HUDEP-2 (cell line): Measurements from ENCODE around the gene MYH9.

Source experiments
- DNase-seq, 76 experiments: peaks; one replicate each; lab custom pipeline; 2025; ENCODE audit not compliant: unreplicated experiment in 76 of 76; lab: John Stamatoyannopoulos, UW

The MYH9 gene

DNA sequence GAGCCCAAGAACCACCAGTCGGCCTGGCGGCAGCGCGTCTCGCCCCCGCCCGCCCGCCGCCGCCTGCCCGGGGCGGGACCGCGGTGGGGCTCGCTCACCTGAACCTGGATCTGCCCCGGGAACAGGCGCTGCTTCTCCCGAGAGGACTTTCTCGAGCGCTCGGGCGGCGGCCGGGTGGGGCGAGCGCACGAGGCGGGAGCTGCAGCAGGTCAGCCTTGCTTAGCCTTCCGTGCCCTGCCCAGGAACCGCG, 133 bp downstream of the MYH9 start:
- DNase-seq = no peak

- peak in 40 of 76 experiments; percentile 16 to 61 (median 42) for DNase-seq
Observed at GRCh38 chr22:36386900-36387708, 663 bp downstream of the MYH9 start.

DNA sequence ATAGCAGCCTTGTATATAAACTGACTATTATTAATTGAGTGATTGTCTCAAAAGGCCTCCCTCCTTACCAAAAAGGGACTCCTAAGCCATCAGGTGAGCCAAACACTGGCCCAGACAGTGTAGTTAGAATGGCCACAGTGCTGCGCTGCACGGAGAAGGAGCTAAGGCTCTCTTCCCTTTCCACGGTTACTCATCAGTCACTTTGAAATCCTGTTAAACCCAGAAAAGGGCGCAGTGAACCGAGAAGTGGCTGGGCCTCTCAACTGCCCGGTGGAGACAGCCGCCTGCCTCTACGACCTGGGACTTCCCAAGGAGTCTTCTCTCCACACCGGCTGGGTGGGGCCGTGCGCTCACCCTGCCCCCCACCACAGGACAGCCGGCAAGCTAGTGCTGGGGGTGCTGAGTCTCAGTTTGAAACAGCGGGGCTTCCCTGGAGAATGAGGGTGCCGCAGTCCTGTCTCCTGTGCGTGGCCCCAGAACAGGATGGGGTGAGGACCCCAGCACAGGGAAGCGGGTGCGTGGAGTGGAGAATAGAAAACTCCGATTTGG, 1.3 kb downstream of the MYH9 start:
- peak in 5 of 76 experiments; percentile 17 to 49 (median 36) for DNase-seq

GRCh38 chr22:36385491-36386350, 2.0 kb downstream of the MYH9 start:
- no peak for DNase-seq

DNA sequence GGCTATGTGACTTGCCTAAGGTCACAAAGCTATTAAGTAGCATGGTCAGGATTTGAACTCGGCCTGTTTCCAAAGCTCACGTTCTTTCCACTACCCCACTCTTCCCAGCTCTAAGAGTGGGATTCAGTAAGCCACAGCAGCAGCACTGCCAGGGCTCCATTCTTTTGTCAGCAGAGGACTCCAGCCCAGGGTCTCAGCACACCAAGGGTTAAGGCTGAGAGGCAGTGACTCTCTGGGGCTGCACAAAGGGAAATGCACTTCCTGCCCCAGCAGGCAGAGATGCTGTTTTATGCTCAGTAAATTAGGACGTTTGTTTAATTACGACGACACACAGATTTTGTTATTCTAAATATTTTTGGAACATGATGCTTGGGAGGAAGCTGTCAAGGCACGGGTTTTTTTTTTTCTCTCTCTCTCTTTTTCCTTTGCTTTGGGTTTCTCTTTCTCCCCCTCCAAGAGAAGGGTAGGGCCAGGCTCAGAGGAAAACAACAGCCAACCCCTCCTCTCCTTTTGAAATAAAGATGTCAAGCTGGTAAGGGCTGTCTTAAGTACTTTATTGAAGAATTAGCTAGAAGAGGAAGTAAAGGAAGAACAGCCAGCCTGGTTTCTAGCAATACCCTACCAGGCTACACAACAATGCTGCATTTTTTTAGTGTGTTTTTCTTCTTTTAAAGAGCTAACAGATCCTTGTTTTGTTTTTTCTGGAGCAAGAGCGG, 2.8 kb downstream of the MYH9 start:
- DNase-seq = no peak

- DNase-seq = peak in 37 of 76 experiments; percentile 12 to 64 (median 32)
Observed at GRCh38 chr22:36383110-36383581, 4.6 kb downstream of the MYH9 start.

GRCh38 chr22:36381513-36382128, 6.1 kb downstream of the MYH9 start:
- DNase-seq = no peak

- no peak for DNase-seq
Observed at GRCh38 chr22:36379593-36380361, 8.0 kb downstream of the MYH9 start.

DNA sequence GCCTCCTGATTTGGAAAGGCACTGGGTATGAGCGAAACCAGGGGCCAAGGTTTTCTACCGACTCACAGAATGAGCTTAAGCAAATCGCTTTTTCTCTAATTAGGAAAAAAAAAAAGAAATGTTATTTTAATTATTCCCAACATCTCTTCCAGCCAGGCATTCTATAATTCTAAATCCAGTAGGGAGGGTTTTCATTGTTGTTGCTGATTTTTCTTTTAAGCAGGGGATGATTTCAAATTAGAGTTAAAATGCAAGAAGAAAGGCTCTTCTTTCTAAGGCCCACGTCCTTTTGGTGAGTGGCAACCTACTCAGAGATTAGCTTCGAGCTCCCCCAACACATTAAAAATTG, 8.9 kb downstream of the MYH9 start:
- no peak for DNase-seq

- DNase-seq = no peak
Observed at GRCh38 chr22:36378080-36378868, 9.5 kb downstream of the MYH9 start.

DNA sequence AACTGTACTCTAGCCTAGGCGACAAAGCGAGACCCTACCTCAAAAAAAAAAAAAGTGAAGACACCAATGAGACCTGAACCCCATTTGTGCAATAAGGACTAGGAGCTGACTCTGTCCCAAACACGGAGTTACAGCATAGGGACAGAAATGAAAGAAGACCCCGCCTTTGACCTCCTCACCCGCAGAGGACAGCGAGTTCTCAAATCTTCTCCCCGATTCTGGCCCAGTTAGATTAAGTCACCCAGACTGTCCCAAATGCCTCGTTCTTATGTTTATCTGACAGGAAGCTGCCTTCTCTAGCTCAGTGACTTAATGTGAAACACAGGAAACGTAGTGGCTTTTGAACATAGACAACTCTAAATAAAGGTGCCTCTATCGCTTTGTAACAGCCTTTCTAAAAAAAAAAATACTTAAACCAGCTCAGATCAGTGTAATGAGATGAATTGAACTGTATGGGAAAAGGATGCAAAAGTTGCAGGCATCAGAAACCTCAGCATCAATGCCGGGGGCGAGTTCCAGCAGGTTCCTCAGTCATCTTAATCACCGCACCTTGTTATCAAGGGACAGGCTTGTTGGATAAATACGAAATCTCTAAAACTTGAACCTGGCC, 10.6 kb downstream of the MYH9 start:
- peak in 1 of 76 experiments; percentile 6 for DNase-seq

DNA sequence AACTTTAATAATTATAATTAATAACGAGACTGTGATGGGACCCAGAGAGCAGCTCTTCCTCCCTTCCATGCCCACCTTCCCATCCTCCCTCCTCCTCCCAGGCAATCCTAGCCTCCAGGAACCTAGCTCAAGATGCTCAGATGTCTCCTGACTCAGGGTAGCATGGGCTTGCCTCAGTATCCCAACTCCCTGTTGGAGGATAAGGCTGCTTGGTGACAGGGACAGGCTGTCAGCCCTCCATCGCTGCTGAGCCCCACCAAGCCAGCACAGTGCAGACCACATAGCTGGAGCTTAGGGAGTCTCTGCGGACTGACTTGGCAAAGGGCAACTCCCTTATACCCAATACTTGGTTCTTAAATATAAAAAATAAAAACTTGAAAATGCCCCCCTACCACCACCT, 11.5 kb downstream of the MYH9 start:
- no peak for DNase-seq

DNA sequence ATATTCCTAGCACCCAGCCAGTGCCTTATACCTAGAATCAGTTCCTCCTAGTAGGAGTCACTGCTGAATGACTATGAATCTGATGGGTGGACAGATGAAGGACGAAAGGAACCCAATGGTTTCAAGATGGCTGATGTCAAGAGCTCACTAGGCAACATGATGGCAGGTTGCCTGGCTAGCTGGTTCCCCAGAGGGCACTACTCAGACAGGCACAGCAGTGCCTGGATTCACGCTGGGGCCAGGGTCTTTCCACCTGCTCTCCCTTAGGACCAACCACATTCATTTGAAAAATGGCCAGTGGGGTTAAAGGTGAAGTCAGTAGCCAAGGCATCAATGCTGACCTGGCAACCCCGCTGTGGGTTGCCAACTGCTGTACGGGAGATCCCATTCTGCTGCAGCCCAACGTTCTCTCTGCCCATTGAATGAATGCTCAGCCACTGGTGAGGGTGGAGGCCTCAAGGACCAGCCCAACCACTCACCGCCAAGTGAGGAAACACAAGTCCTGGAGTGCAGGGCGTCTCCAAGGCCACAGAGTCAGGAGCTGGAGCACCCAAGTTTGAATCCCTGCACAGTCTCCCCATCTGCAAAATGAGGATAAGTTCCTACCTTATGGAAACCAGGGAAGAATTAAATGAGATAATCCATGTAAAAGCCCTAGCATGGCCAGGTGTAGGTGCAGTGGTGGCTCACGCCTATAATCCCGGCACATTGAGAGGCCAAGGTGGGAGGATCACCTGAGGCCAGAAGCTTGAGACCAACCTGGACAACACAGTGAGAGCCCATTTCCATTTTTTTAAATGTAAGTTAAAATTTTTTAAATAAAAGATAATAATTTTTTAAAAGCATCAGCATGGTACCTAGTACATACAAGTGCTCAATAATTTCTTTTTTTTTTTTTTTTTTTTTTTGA, 12.4 kb downstream of the MYH9 start:
- DNase-seq = no peak

DNA sequence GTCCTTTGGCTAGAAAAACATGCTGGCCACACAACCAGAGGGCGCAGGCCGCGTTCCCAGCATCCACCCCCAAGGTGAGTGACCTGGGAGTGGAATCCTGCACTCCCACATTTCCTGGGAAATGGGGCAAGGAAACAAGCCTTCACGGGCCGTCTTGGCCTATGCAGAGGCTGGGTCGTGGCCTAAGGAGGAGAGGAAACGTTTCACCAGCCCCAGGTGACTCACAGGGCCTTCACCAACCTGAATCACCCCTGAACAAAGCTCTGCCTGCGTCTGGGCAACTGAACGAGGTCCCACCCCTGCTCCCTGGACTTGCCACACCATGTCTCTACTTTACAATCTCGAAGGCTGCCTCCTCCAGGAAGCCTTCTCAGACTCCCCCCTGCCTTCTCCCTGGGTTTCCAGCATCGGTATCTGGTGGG, 13.2 kb downstream of the MYH9 start:
- DNase-seq = no peak

GRCh38 chr22:36373258-36373579, 14.5 kb downstream of the MYH9 start:
- no peak for DNase-seq

GRCh38 chr22:36371920-36372319, 15.8 kb downstream of the MYH9 start:
- DNase-seq = no peak

- peak in 47 of 76 experiments; percentile 14 to 59 (median 34) for DNase-seq
Observed at GRCh38 chr22:36369922-36370791, 17.6 kb downstream of the MYH9 start.
